ENCODE results near the gene CLCN4.

GRCh38 chrX:10187421-10187820 lies 30.6 kb downstream of the CLCN4 start:
- TF ChIP-seq CTCF (IDR thresholded peaks at IDR 0.05) (no peak), POLR2A (IDR thresholded peaks at IDR 0.05) (no peak)

All from lower leg skin (tissue), 3 donors.